Measurements from ENCODE around the gene DRC3. TPM values are rescaled to one million over a fixed set of nuclear protein-coding genes. Genes with fewer than 3 reads are reported as not detected.
A peak's percentile ranks its signal among the peaks of the same experiment; 100 is the strongest.
"Not testable (repeated sequence)": the region's sequence is repeated elsewhere in the genome, so short reads cannot be mapped to it uniquely, and the experiment has no call there.

Gene DRC3
- polyA plus RNA-seq, 1 donor (not counting 4 experiments of a cell fraction or from before 2014, with no cell fraction given), result 0.69 TPM

- Histone ChIP-seq H3K9me3 (ENCODE audit: control insufficient read depth, low read depth, low read length) (no peaks in the 10 kb centered on the region), H2AFZ (ENCODE audit: control insufficient read depth, low read length) (no peak overlapping the region), H3K4me3 (ENCODE audit: control insufficient read depth in 2 of 3, extremely low read depth in 1 of 3, insufficient read depth in 2 of 3, low read depth in 1 of 3, low read length in 3 of 3) (peak overlapping the region in 1 of 3 experiments; percentile 3), H4K20me1 (ENCODE audit: control insufficient read depth, extremely low read depth, insufficient read depth, low read length) (no peaks in the 10 kb centered on the region), H3K9ac (ENCODE audit: control insufficient read depth, extremely low read depth, insufficient read depth, low read length) (peak overlapping the region; percentile 56), H3K36me3 (ENCODE audit: control insufficient read depth in 2 of 2, extremely low read depth in 1 of 2, insufficient read depth in 2 of 2, low read length in 2 of 2) (no peaks in the 10 kb centered on the region), H3K27me3 (ENCODE audit: control insufficient read depth, extremely low read depth, insufficient read depth, low read length) (no peaks in the 10 kb centered on the region), H3K79me2 (ENCODE audit: control insufficient read depth, insufficient read depth, low read length) (peaks cover 59% of the 10 kb centered on the region), H3K9me1 (ENCODE audit: control insufficient read depth, extremely low read depth, insufficient read depth, low read length) (peaks cover 2% of the 10 kb centered on the region), H3K4me1 (ENCODE audit: control insufficient read depth, extremely low read depth, insufficient read depth, low read length) (peaks cover 68% of the 10 kb centered on the region), H3K27ac (ENCODE audit: control insufficient read depth, insufficient read depth, low read length) (peak overlapping the region; percentile 74), H3K4me2 (ENCODE audit: control insufficient read depth, extremely low read depth, insufficient read depth, low read depth, low read length) (peak overlapping the region; percentile 45)
- DNase-seq (ENCODE audit: low read depth, low spot score), result no peak
- peak; percentile 63 for FAIRE-seq
- dilution Hi-C loops (cut with MboI; ENCODE audit: extremely low pct_ligation_motif_present, low sequenced_read_pairs), result no loop called here
- TF ChIP-seq CTCF (optimal IDR thresholded peaks at IDR 0.05 in 1 of 3, IDR thresholded peaks at IDR 0.05 in 1 of 3, conservative IDR thresholded peaks at IDR 0.05 in 1 of 3; ENCODE audit: extremely low read depth in 1 of 3, insufficient read depth in 2 of 3, low read length in 3 of 3) (no peak), EZH2 (IDR thresholded peaks at IDR 0.05; ENCODE audit: low read length) (no peak)
Measured at GRCh38 chr17:17937958-17938357, 34.7 kb upstream of the DRC3 start.

GRCh38 chr17:17938388-17939107, 34.1 kb upstream of the DRC3 start:
- Histone ChIP-seq H3K9me3 (ENCODE audit: control insufficient read depth, low read depth, low read length) (no peaks in the 10 kb centered on the region), H3K4me3 (ENCODE audit: control insufficient read depth in 2 of 3, extremely low read depth in 1 of 3, insufficient read depth in 2 of 3, low read depth in 1 of 3, low read length in 3 of 3) (peak overlapping the region in 1 of 3 experiments; percentile 3), H3K9ac (ENCODE audit: control insufficient read depth, extremely low read depth, insufficient read depth, low read length) (peak overlapping the region; percentile 56), H3K79me2 (ENCODE audit: control insufficient read depth, insufficient read depth, low read length) (peaks cover 54% of the 10 kb centered on the region), H2AFZ (ENCODE audit: control insufficient read depth, low read length) (no peak overlapping the region), H3K36me3 (ENCODE audit: control insufficient read depth in 2 of 2, extremely low read depth in 1 of 2, insufficient read depth in 2 of 2, low read length in 2 of 2) (no peaks in the 10 kb centered on the region), H4K20me1 (ENCODE audit: control insufficient read depth, extremely low read depth, insufficient read depth, low read length) (no peaks in the 10 kb centered on the region), H3K4me1 (ENCODE audit: control insufficient read depth, extremely low read depth, insufficient read depth, low read length) (peaks cover 74% of the 10 kb centered on the region), H3K4me2 (ENCODE audit: control insufficient read depth, extremely low read depth, insufficient read depth, low read depth, low read length) (peak overlapping the region; percentile 45), H3K27me3 (ENCODE audit: control insufficient read depth, extremely low read depth, insufficient read depth, low read length) (no peaks in the 10 kb centered on the region), H3K9me1 (ENCODE audit: control insufficient read depth, extremely low read depth, insufficient read depth, low read length) (peaks cover 2% of the 10 kb centered on the region), H3K27ac (ENCODE audit: control insufficient read depth, insufficient read depth, low read length) (peak overlapping the region; percentile 74)
- peak; percentile 66 for DNase-seq (ENCODE audit: low read depth, low spot score)
- FAIRE-seq, result peak; percentile 79
- dilution Hi-C loops (cut with MboI; ENCODE audit: extremely low pct_ligation_motif_present, low sequenced_read_pairs), result no loop called here
- TF ChIP-seq EZH2 (IDR thresholded peaks at IDR 0.05; ENCODE audit: low read length) (no peak), CTCF (optimal IDR thresholded peaks at IDR 0.05 in 1 of 3, IDR thresholded peaks at IDR 0.05 in 1 of 3, conservative IDR thresholded peaks at IDR 0.05 in 1 of 3; ENCODE audit: extremely low read depth in 1 of 3, insufficient read depth in 2 of 3, low read length in 3 of 3) (no peak)

DNA sequence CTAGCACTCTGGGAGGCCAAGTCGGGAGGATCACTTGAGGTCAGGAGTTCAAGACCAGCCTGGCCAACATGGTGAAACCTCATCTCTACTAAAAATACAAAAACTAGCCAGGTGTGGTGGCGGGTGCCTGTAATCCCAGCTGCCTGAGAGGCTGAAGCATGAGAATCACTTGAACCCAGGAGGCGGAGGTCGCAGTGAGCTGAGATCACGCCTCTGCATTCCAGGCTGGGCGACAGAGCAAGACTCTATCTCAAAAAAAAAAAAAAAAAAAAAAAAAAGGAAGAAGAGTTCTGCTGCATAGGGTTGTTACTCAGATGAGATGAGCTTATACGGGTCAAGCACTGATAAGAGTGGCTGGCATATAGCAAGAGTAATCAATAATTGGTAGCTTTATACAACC, 32.7 kb upstream of the DRC3 start:
- H3K9ac ChIP-seq (ENCODE audit: control insufficient read depth, extremely low read depth, insufficient read depth, low read length); H3K9me3 ChIP-seq (ENCODE audit: control insufficient read depth, low read depth, low read length); dilution Hi-C loops (cut with MboI; ENCODE audit: extremely low pct_ligation_motif_present, low sequenced_read_pairs); H2AFZ ChIP-seq (ENCODE audit: control insufficient read depth, low read length); H3K9me1 ChIP-seq (ENCODE audit: control insufficient read depth, extremely low read depth, insufficient read depth, low read length); FAIRE-seq; DNase-seq (ENCODE audit: low read depth, low spot score); H3K27me3 ChIP-seq (ENCODE audit: control insufficient read depth, extremely low read depth, insufficient read depth, low read length); H3K36me3 ChIP-seq (ENCODE audit: control insufficient read depth in 2 of 2, extremely low read depth in 1 of 2, insufficient read depth in 2 of 2, low read length in 2 of 2); H3K4me2 ChIP-seq (ENCODE audit: control insufficient read depth, extremely low read depth, insufficient read depth, low read depth, low read length); H4K20me1 ChIP-seq (ENCODE audit: control insufficient read depth, extremely low read depth, insufficient read depth, low read length); H3K27ac ChIP-seq (ENCODE audit: control insufficient read depth, insufficient read depth, low read length); H3K4me3 ChIP-seq (ENCODE audit: control insufficient read depth in 2 of 3, extremely low read depth in 1 of 3, insufficient read depth in 2 of 3, low read depth in 1 of 3, low read length in 3 of 3): not testable (repeated sequence)
- Histone ChIP-seq H3K4me1 (ENCODE audit: control insufficient read depth, extremely low read depth, insufficient read depth, low read length) (peaks cover 77% of the 10 kb centered on the region), H3K79me2 (ENCODE audit: control insufficient read depth, insufficient read depth, low read length) (peaks cover 58% of the 10 kb centered on the region)
